NCI-H524 (cell line): ENCODE measurements around the gene TRDN.
"Not testable (repeated sequence)": the region's sequence is repeated elsewhere in the genome, so short reads cannot be mapped to it uniquely, and the experiment has no call there.

Source experiments
- DNase-seq, 2 experiments: peaks; one replicate each; lab custom pipeline; 2025; lab: John Stamatoyannopoulos, UW

TRDN gene

DNA sequence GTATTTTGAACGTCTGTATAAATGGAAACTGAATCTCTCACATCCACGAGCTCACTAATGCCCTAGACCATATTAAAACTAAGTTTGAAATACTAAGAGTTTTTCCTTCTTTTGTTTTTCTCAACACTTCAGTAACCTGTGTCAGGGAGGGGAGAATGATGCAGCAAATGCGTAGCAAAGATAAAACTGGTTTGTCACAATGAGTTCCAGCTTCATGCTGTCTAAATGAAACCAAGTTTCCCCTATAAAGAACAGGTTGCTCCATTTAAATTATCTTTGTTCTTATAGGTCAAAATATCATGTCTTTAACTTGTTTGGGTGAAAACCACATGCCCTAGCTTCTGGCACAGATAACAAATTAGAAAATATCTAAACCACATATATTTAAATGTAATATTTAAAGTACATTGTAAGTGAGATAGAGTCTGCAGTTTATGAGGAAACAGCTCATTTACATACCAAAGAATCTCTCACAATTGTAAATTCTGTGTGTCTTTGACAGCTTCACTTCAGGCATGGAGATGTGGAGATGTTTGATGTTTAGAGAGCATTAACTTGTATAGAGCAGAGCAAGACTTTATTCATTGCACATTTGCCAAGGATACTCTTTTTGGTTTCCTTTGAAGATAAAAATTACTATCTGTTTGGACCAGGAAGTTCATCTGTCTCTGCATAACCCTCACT is 7.3 kb downstream of the TRDN start:
- no peak for DNase-seq

DNA sequence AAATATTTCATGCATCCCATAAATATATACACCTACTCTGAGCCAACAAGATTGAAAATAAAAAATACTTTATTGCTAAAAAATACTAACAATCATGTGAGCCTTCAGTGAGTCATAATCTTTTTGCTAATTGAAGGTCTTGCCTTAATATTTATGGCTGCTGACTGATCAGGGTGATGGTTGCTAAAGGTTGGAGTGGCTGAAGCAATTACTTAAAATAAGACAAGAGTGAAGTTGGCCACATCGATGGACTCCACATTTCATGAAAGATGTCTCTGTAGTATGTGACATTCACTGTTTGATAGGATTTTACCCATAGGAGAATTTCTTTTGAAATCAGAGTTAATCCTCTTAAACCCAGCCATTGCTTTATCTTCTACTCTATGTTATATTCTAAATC is 11.1 kb downstream of the TRDN start:
- DNase-seq: no peak

- no peak for DNase-seq
Observed at GRCh38 chr6:123622780-123623179, 14.0 kb downstream of the TRDN start.

GRCh38 chr6:123619156-123619555 is 17.6 kb downstream of the TRDN start:
- DNase-seq: no peak

- DNase-seq: no peak
Observed at GRCh38 chr6:123616942-123617341, 19.8 kb downstream of the TRDN start.

DNA sequence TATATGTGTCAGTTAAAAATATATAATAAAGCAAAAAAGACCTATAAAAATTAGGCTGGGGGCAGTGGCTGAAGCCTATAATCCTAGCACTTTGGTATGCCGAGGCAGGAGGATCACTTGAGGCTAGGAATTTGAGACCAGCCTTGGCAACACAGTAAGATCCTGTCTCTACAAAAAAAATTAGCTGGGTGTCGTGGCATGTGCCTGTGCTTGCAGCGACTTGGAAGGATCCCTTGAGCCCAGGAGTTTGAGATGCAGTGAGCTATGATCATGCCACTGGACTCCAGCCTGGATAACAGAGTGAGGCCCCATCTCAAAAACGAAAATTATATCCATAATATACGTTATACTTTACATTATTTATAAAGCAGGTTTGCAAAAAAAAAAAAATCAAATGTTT is 20.7 kb downstream of the TRDN start:
- DNase-seq: no peak

GRCh38 chr6:123610779-123611178 is 26.0 kb downstream of the TRDN start:
- no peak for DNase-seq

GRCh38 chr6:123604067-123604466 is 32.7 kb downstream of the TRDN start:
- no peak for DNase-seq

- no peak for DNase-seq
Observed at GRCh38 chr6:123598011-123598410, 38.7 kb downstream of the TRDN start.

DNA sequence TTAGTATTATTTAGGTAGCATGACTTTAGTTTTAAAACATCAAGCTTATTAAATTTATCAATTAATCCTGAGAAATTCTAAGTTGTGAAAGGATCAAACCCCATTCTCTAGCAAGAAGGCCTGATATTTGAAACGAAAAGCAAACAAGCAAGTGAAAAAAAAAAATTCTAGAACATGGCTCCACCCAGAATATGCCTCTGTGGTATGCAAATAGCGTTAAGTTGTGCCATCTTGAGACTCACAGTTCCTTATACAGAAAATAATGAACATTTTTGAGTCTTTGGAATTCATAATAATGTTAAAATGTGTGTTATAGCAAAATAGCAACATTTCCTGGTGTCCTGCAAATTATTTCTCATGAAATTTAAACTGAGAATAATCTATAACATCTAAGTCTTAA is 42.0 kb downstream of the TRDN start:
- DNase-seq: no peak

GRCh38 chr6:123592426-123592825 is 44.3 kb downstream of the TRDN start:
- no peak for DNase-seq

GRCh38 chr6:123589973-123590372 is 46.8 kb downstream of the TRDN start:
- DNase-seq: no peak

DNA sequence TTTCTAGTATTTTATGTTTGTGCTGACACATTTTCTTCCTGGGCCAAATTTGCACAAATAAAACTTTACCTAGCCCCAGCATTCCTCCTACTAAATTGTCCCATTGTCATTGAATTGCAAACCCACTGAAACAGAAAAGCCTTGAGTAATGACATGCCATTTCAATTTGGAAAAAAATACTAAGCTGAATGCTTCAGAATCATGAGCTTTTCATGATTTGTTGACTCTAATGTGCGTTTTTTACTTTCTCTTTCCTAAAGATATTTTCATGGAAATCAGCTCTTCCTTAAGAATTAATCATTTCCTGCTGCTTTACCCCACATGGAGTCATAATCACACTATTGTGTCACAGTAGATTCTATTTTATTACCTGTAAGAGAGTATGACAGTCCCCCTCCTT is 47.4 kb downstream of the TRDN start:
- DNase-seq: no peak

DNA sequence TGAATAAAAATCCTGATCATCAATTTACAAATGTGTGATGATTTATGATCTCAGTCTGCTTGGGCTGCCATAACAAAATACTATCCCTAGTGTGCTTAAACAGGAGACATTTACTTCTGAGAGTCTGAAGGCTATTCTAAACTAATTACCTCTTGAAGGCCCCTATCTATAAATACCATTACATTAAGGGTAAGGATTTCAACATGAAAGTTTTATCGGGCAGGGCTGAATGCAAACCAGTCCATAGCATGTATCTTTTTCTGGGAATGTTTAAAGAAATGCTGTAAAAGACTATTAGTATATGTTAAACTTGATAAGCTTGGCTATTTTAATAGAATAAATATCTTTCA is 48.2 kb downstream of the TRDN start:
- no peak for DNase-seq

- no peak for DNase-seq
Observed at GRCh38 chr6:123587838-123588545, 48.8 kb downstream of the TRDN start.

- DNase-seq: not testable (repeated sequence)
Observed at GRCh38 chr6:123587407-123587806, 49.3 kb downstream of the TRDN start.

GRCh38 chr6:123580331-123580730 is 56.4 kb downstream of the TRDN start:
- no peak for DNase-seq

- no peak for DNase-seq
Observed at GRCh38 chr6:123575188-123575587, 61.6 kb downstream of the TRDN start.

- DNase-seq: no peak
Observed at GRCh38 chr6:123570813-123571684, 65.7 kb downstream of the TRDN start.

DNA sequence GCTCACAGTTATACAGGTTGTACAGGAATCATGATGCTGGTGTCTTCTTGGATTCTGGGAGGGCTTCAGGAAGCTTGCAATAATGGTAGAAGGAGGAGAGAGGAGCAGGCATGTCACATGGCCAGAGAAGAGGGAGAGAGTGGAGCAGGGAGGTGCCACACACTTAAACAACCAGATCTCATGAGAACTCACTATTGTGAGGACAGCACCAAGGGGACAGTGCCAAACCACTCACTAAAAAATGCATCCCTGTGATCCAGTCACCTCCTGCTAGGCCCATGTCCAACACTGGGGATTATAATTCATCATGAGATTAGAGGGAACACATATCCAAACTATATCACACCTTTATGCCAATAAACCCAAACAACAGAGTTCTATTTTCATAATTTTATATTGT is 67.2 kb downstream of the TRDN start:
- DNase-seq: no peak

DNA sequence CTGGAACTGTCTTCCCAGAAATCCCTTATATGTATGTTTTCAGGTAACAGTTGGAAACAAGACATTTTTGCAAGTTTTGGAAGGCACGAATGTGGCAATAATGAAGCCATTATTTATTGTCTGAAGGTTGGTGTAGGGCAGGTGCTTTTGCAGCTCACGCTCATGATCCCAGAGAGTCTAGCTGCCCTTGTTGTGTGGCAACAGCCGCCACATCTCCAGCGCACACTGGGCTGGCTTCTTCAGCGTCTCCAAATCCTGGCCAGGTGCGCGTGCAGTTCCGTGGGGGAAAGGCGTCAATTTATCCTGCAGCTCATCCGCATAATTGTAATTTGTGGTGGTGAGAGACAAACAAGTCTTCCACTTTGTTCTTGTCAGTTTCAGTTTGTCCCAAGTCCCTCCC is 71.2 kb downstream of the TRDN start:
- DNase-seq: no peak

DNA sequence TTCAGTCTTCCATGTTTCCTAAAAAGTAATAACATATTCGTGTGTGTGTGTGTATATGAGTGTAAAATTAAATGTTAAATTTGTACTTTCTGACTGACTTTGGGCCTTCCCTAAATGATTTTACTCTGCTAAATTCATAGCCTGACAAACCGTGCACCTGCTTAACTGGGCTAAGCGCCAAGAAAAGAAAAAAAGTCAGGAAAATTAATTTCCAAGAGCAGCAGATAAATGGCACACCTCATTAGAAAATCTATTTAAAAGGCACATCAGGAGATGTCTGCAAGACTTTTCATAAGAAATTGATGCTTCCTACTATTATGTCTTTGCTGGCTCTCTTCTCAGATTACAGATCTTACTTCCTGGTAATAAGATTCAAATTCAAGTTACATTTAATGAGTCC is 72.4 kb downstream of the TRDN start:
- peak in 1 of 2 experiments; percentile 78 for DNase-seq

DNA sequence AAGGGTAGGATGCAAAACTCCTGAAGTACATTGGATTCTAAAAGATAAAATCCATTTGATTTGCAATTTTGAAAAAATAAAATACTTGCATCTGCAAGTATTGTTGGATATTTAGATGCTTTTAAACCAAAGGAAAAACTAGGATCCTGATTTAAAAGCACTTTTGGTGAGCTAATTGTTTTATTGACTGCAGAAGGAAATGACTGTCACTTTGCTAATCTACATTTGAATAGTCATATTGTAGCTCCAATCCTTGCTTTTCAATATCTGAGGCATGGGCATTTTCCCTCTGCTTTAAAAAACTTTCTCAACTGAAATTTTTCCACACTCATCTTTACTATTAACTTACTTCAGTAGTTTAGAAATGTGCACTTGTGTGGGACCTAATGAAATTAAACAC is 74.1 kb downstream of the TRDN start:
- DNase-seq: no peak
